Astrocyte (in vitro differentiated cells and primary cell): ENCODE measurements around the gene TEX48.

ENCODE experiments used
- CTCF ChIP-seq: IDR thresholded peaks from 2 replicates; pipeline ENCODE4 v1.5.1; 2011; ENCODE audit warnings: low read depth, mild to moderate bottlenecking, inconsistent platforms, low read length, moderate library complexity; ENCODE audit not compliant: insufficient read depth
- EZH2 ChIP-seq: IDR thresholded peaks from 2 replicates; pipeline ENCODE4 v1.6.1; 2012; ENCODE audit warnings: mild to moderate bottlenecking, low read length, inconsistent platforms; ENCODE audit not compliant: insufficient read depth

DNA sequence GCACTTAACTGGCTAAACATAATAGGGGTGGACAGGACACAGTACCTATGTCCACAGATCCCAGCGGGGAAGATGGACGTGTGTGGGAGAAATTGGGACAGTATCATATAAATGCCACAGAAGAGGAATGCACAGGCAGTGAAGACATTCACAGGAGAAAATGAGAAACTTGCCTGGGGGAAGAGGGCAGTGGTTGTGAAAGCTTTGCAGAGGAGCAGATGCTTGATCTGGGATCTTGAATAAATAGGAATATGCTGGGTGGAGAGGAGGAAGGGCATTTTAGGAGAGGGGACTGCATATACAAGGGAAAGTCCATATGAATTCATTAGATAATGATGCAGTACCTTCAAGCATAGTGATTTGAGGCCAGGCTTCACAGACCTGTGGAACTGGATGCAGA, 57.3 kb downstream of the TEX48 start:
- no peak for TF ChIP-seq CTCF
- no peak for TF ChIP-seq EZH2
